GM12875 (cell line): ENCODE measurements around the gene MRM2.

ENCODE experiments used
- H3K4me3 ChIP-seq: one replicate; pipeline ENCODE4 v1.5.1; 2011; ENCODE audit warnings: low read depth, low read length, control low read depth
- TF ChIP-seq, protein P1 (sequence below): IDR thresholded peaks from 2 replicates; pipeline ENCODE4 v1.5.1; 2011; ENCODE audit warnings: low read depth, mild to moderate bottlenecking, control low read depth, inconsistent platforms, low read length, moderate library complexity, borderline replicate concordance; ENCODE audit not compliant: insufficient read depth

MRM2 gene

DNA sequence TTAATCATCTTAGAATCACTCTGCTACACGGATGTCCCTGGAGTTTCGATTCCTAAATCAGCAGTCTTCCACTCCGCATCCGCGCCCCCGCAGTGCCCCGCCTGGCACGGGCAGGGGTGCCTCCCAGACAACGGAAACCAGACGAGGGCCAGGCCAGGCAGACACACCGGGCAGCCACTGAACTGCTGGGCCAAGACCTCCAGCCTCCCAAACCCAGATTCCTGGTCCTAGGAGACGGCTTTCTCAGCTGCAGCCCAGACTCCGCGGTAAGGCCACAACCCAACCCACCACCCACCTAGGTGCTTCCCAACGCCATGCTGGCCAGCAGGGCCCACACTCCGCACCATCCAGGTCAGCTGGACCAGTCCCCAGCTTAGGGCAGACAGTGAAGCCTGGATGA is 42.5 kb downstream of the MRM2 start:
- TF ChIP-seq, protein P1, sequence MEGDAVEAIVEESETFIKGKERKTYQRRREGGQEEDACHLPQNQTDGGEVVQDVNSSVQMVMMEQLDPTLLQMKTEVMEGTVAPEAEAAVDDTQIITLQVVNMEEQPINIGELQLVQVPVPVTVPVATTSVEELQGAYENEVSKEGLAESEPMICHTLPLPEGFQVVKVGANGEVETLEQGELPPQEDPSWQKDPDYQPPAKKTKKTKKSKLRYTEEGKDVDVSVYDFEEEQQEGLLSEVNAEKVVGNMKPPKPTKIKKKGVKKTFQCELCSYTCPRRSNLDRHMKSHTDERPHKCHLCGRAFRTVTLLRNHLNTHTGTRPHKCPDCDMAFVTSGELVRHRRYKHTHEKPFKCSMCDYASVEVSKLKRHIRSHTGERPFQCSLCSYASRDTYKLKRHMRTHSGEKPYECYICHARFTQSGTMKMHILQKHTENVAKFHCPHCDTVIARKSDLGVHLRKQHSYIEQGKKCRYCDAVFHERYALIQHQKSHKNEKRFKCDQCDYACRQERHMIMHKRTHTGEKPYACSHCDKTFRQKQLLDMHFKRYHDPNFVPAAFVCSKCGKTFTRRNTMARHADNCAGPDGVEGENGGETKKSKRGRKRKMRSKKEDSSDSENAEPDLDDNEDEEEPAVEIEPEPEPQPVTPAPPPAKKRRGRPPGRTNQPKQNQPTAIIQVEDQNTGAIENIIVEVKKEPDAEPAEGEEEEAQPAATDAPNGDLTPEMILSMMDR: no peak
- no peak overlapping the region for H3K4me3 ChIP-seq

DNA sequence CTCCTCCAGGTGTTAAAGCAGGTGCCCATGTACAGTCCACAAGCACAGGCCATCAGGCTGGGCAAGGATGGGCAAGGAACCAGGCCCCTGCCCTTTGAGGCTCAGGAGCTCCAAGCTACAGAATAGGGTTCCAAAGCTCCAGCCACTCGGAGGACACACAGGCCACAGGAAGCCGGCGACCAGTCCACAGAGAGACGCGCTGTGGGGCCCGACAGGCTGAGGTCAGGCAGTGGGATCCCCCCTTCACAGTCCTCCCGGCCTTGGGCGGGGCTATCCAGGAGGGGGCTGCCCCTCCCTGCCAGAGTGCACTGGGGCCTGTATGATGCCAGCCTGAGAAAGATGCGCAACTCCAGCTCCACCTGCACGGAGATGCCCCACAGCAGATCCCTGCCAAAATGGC is 43.2 kb downstream of the MRM2 start:
- no peak overlapping the region for H3K4me3 ChIP-seq
- TF ChIP-seq, protein P1: no peak

DNA sequence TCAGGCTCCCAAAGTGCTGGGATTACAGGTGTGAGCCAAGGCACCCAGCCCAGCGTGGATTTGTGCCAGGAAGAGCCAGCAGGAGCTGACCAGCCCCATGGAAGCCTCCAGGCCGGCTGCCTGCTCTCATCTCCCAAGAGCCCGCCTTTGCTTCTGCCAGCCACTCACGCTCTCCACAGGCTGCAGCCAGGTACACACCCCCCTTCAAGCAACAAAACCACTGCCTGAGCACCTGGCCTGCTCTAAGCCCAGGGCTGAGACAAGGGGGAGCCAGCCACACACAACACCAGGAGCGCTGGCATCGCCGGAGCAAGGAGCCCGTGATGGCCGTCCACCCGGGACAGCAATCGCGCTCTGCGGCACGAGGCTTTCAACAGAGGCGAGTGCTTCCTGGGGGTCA is 43.8 kb downstream of the MRM2 start:
- H3K4me3 ChIP-seq: no peak overlapping the region
- TF ChIP-seq, protein P1: no peak

DNA sequence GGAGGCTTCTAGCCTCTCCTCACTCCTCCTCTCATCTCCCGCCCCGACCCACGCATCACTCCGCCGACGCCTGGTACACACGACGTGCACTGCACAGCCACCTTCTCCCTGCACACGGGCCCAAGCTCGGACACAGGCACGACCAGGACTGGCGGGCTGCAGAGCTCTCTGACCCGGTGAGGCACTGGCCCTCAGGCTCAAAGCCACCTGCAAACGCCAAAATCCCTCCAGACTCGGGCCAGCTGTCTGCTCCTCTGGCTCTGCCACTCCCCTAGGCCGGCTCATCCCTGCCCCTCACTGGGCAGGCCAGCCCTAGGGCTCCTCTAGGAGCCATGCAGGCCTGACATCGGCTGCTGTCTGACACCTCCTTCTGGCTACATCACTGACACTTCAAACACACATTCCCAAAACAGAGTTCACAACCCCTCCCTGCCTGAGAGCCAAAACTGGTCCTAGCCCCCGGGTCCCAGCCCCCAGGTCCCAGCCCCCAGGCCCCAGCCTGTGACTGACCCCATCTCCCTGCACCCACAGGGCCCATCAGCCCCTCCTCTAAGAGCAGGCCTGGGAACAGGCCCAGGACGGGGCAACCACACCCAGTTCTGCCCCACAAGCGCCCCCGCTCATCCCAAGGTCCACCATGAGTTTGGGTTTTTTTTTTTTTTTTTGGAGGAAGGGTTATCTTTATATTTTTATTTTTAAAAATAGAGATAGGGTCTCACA is 44.4 kb downstream of the MRM2 start:
- TF ChIP-seq, protein P1: no peak
- H3K4me3 ChIP-seq: no peak overlapping the region

DNA sequence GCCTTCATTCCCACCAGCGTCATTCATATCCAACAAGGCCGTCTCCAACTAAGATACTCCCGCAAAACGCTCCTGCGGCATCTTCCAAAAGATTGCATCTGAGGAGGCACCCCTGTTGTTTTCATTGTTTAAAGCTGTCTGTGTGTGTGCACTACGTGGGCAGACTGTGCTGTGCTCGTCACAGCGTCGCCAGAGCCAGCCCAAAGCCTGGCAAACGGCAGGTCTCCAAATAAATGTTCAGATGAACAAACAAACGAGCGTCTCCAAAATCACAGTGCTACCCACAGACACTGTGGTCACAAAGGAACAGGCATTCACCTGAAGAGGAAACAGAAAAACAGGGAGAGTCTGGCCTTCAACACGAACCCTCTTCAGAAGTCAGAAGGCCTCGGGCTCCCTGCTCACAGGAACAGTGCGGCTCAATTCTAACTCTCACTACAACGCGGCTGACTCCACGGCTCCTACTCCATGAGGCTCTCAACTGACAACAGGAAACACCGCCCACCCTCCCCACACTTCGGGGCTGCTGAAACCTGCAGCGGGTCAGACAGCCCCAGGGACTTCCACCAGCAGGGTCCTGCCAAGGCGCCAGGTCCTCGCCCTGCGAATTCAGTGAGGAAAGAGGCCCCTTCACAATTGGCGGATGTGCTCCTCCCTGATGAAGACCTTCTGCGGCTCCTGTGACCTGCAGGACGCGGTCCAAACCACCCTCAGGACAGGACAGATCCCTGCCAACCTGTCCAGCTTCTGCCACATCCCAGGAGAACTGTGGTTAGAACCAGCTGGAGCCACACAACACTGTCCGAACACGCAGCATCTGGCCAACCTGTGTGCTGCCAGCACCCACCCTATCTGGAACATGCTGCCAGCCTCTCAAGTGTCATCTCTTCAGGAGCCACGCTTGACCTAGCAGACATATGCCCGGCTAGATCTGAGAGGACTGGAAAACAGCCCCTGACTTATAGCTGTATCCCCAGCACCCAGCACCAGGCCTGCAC is 45.3 kb downstream of the MRM2 start:
- no peak overlapping the region for H3K4me3 ChIP-seq
- TF ChIP-seq, protein P1: no peak

DNA sequence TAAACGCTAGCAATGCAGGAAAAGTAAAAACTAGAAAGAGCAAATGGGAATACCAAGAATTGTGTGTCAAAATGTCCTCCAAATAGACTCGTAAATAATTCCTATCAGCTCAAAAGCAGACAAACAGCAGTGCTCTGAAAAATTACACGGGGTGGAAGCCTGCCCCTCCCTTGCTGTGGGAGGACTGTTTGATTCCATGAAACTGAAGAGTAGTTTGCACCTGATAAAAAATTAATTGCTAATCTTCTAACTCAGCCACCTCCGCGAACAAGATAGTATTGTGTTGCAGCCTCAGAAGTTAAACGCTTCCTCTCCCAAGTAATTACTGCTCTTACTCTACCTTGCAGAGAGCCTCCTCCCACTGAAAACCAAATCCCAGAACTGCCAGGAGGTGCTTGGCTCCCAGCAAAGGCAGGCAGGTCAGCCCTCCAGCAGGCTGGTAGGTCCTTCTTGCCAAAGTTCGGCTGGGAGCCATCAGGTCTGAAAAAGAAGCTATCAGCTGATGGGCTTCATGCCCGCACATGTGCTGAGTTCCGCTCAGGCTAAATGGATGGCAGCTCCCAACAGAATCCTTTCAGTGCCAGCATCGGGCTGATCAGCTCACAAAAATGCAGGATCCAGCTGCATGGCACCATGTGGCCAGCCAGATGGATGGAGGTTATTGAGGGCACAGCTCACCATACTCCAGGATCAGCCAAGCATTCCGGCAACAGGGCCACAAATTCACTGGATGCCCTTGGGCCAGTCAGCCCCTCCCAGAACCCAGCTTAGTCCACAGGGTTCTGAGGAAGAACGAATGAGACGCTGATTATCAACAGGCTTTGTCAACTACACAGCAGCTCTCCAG is 46.4 kb downstream of the MRM2 start:
- TF ChIP-seq, protein P1: no peak
- H3K4me3 ChIP-seq: no peak overlapping the region
